Amygdala (tissue), 56 donors: ENCODE measurements around the gene LIPC.

Experiments used
- DNase-seq, 56 donors: peaks; one replicate each; lab custom pipeline; 2025; lab: John Stamatoyannopoulos, UW

Gene LIPC

GRCh38 chr15:58472221-58472620 lies 40.4 kb downstream of the LIPC start:
- DNase-seq, result no peak

- DNase-seq, result no peak
Observed at GRCh38 chr15:58472821-58473581, 41.2 kb downstream of the LIPC start.

- no peak for DNase-seq
Observed at GRCh38 chr15:58473724-58474123, 41.9 kb downstream of the LIPC start.

- DNase-seq, result peak in 2 of 56 donors; percentile 13 to 40
Observed at GRCh38 chr15:58474741-58475323, 43.0 kb downstream of the LIPC start.

GRCh38 chr15:58475573-58476524 lies 44.1 kb downstream of the LIPC start:
- DNase-seq, result peak in 16 of 56 donors; percentile 4 to 48 (median 27)

GRCh38 chr15:58476525-58477162 lies 44.9 kb downstream of the LIPC start:
- no peak for DNase-seq

GRCh38 chr15:58477170-58477569 lies 45.4 kb downstream of the LIPC start:
- peak in 7 of 56 donors; percentile 6 to 33 (median 11) for DNase-seq

- no peak for DNase-seq
Observed at GRCh38 chr15:58478035-58478434, 46.2 kb downstream of the LIPC start.

- DNase-seq, result no peak
Observed at GRCh38 chr15:58478579-58478978, 46.8 kb downstream of the LIPC start.

GRCh38 chr15:58479941-58480340 lies 48.1 kb downstream of the LIPC start:
- DNase-seq, result no peak

GRCh38 chr15:58483376-58483775 lies 51.6 kb downstream of the LIPC start:
- no peak for DNase-seq

GRCh38 chr15:58484791-58485600 lies 53.2 kb downstream of the LIPC start:
- DNase-seq, result no peak

- DNase-seq, result no peak
Observed at GRCh38 chr15:58486062-58486461, 54.3 kb downstream of the LIPC start.

GRCh38 chr15:58486564-58486963 lies 54.8 kb downstream of the LIPC start:
- DNase-seq, result no peak

GRCh38 chr15:58487041-58487723 lies 55.4 kb downstream of the LIPC start:
- no peak for DNase-seq

GRCh38 chr15:58487724-58488120 lies 55.9 kb downstream of the LIPC start:
- no peak for DNase-seq

GRCh38 chr15:58489289-58490085 lies 57.7 kb downstream of the LIPC start:
- DNase-seq, result no peak
